HG03457 (cell line): ENCODE measurements around the gene RAB33B.
"Not testable (repeated sequence)": the region's sequence is repeated elsewhere in the genome, so short reads cannot be mapped to it uniquely, and the experiment has no call there.

Experiments used
- ATAC-seq: cut with Tn5 transposase; IDR thresholded peaks from one replicate; pipeline ENCODE4 v1.9.1; 2021; ENCODE audit warnings: moderate number of reproducible peaks; ENCODE audit not compliant: unreplicated experiment

Gene RAB33B

GRCh38 chr4:139461022-139461628, 7.2 kb downstream of the RAB33B start:
- no peak for ATAC-seq

GRCh38 chr4:139464512-139464911, 10.6 kb downstream of the RAB33B start:
- not testable (repeated sequence) for ATAC-seq

GRCh38 chr4:139465922-139466321, 12.0 kb downstream of the RAB33B start:
- ATAC-seq: no peak

GRCh38 chr4:139468756-139469155, 14.8 kb downstream of the RAB33B start:
- ATAC-seq: not testable (repeated sequence)

- no peak for ATAC-seq
Measured at GRCh38 chr4:139469216-139469615, 15.3 kb downstream of the RAB33B start.

GRCh38 chr4:139469869-139470268, 15.9 kb downstream of the RAB33B start:
- ATAC-seq: no peak

GRCh38 chr4:139470295-139470694, 16.4 kb downstream of the RAB33B start:
- ATAC-seq: no peak

GRCh38 chr4:139470997-139471665, 17.2 kb downstream of the RAB33B start:
- no peak for ATAC-seq

- no peak for ATAC-seq
Measured at GRCh38 chr4:139472852-139473251, 18.9 kb downstream of the RAB33B start.

GRCh38 chr4:139476363-139476762, 22.4 kb downstream of the RAB33B start:
- no peak for ATAC-seq

GRCh38 chr4:139481465-139481864, 27.5 kb downstream of the RAB33B start:
- ATAC-seq: no peak

- no peak for ATAC-seq
Measured at GRCh38 chr4:139483000-139483399, 29.1 kb downstream of the RAB33B start.

GRCh38 chr4:139484783-139485311, 30.9 kb downstream of the RAB33B start:
- ATAC-seq: no peak

- ATAC-seq: no peak
Measured at GRCh38 chr4:139488442-139488841, 34.5 kb downstream of the RAB33B start.

GRCh38 chr4:139489638-139490037, 35.7 kb downstream of the RAB33B start:
- no peak for ATAC-seq

- ATAC-seq: no peak
Measured at GRCh38 chr4:139492429-139492828, 38.5 kb downstream of the RAB33B start.

- ATAC-seq: no peak
Measured at GRCh38 chr4:139493176-139493575, 39.3 kb downstream of the RAB33B start.

GRCh38 chr4:139499186-139499585, 45.3 kb downstream of the RAB33B start:
- ATAC-seq: no peak

- ATAC-seq: no peak
Measured at GRCh38 chr4:139501117-139501516, 47.2 kb downstream of the RAB33B start.

- no peak for ATAC-seq
Measured at GRCh38 chr4:139501527-139501926, 47.6 kb downstream of the RAB33B start.

GRCh38 chr4:139501927-139502899, 48.3 kb downstream of the RAB33B start:
- ATAC-seq: no peak
